GM23338 (cell line): ENCODE results near the gene MAP2K5.

Source experiments
- CREB1 ChIP-seq: fragments of 250-450 bp; sonication (Bioruptor Pico); IDR thresholded peaks from 2 replicates; pipeline ENCODE4 v1.5.0; 2020; ENCODE audit warnings: low read depth, mild to moderate bottlenecking, moderate library complexity
- EZH2 ChIP-seq: fragments of 200-600 bp; sonication (generic); IDR thresholded peaks from one replicate; pipeline ENCODE4 v1.8.0; 2017; ENCODE audit warnings: antibody characterized with exemption, mild to moderate bottlenecking, low read depth; ENCODE audit not compliant: unreplicated experiment
- JUNB ChIP-seq: IDR thresholded peaks from one replicate; pipeline ENCODE4 v1.6.1; 2016; ENCODE audit warnings: antibody characterized with exemption; ENCODE audit not compliant: unreplicated experiment
- POLR2AphosphoS5 ChIP-seq: IDR thresholded peaks from 2 replicates; pipeline ENCODE4 v1.6.1; 2016; ENCODE audit warnings: antibody characterized with exemption, low read depth
- TF ChIP-seq, protein P1 (sequence below), 2 experiments: fragments of 200-600 bp in 1 of 2; sonication (generic) in 1 of 2; conservative IDR thresholded peaks; 2 replicates each; pipeline versions ENCODE4 v1.5.1 to v1.6.1; 2016 to 2017; ENCODE audit warnings: antibody characterized with exemption in 2 of 2, low read depth in 2 of 2, mild to moderate bottlenecking in 2 of 2, moderate library complexity in 1 of 2
- TF ChIP-seq, protein P2 (sequence below): IDR thresholded peaks from one replicate; pipeline ENCODE4 v1.6.1; 2018; ENCODE audit warnings: antibody characterized with exemption; ENCODE audit not compliant: unreplicated experiment

DNA sequence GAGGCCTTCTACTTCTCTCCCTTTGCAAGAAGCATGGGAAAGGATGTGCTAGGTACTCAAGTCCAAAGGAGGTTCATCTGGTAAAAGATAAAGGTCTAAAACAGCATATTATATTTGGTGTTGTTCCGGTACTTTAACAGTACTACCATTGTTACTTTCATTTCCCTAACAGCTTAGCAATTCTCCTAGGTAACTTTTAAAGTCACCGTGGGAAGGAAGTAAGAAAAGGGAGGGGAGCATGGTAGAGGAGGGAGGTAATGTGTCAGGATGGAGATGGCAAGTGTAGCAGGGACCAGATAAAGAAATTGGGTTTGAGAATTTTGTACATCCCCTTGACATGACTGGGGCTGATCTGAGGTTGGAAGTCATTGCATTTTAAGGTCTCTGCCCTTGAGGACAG lies 193.4 kb downstream of the MAP2K5 start:
- TF ChIP-seq, protein P1, sequence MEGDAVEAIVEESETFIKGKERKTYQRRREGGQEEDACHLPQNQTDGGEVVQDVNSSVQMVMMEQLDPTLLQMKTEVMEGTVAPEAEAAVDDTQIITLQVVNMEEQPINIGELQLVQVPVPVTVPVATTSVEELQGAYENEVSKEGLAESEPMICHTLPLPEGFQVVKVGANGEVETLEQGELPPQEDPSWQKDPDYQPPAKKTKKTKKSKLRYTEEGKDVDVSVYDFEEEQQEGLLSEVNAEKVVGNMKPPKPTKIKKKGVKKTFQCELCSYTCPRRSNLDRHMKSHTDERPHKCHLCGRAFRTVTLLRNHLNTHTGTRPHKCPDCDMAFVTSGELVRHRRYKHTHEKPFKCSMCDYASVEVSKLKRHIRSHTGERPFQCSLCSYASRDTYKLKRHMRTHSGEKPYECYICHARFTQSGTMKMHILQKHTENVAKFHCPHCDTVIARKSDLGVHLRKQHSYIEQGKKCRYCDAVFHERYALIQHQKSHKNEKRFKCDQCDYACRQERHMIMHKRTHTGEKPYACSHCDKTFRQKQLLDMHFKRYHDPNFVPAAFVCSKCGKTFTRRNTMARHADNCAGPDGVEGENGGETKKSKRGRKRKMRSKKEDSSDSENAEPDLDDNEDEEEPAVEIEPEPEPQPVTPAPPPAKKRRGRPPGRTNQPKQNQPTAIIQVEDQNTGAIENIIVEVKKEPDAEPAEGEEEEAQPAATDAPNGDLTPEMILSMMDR (conservative IDR thresholded peaks at IDR 0.05; ENCODE audit: low read depth in 2 of 2): no peak
- TF ChIP-seq EZH2: no peak
- TF ChIP-seq, protein P2, sequence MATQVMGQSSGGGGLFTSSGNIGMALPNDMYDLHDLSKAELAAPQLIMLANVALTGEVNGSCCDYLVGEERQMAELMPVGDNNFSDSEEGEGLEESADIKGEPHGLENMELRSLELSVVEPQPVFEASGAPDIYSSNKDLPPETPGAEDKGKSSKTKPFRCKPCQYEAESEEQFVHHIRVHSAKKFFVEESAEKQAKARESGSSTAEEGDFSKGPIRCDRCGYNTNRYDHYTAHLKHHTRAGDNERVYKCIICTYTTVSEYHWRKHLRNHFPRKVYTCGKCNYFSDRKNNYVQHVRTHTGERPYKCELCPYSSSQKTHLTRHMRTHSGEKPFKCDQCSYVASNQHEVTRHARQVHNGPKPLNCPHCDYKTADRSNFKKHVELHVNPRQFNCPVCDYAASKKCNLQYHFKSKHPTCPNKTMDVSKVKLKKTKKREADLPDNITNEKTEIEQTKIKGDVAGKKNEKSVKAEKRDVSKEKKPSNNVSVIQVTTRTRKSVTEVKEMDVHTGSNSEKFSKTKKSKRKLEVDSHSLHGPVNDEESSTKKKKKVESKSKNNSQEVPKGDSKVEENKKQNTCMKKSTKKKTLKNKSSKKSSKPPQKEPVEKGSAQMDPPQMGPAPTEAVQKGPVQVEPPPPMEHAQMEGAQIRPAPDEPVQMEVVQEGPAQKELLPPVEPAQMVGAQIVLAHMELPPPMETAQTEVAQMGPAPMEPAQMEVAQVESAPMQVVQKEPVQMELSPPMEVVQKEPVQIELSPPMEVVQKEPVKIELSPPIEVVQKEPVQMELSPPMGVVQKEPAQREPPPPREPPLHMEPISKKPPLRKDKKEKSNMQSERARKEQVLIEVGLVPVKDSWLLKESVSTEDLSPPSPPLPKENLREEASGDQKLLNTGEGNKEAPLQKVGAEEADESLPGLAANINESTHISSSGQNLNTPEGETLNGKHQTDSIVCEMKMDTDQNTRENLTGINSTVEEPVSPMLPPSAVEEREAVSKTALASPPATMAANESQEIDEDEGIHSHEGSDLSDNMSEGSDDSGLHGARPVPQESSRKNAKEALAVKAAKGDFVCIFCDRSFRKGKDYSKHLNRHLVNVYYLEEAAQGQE: no peak
- no peak for TF ChIP-seq POLR2AphosphoS5
- no peak for TF ChIP-seq JUNB
- no peak for TF ChIP-seq CREB1 (CRISPR knock-in tag)
